Breast epithelium (tissue), 3 donors: ENCODE results near the gene UFD1.
"Not testable (repeated sequence)": the region's sequence is repeated elsewhere in the genome, so short reads cannot be mapped to it uniquely, and the experiment has no call there.

Experiments
- CTCF ChIP-seq, 3 donors: fragments of 450-650 bp; IDR thresholded peaks; one replicate each; pipeline ENCODE4 v1.5.1; 2016 to 2017; ENCODE audit warnings: antibody characterized with exemption in 3 of 3, mild to moderate bottlenecking in 3 of 3, moderate library complexity in 3 of 3
- POLR2A ChIP-seq: fragments of 450-650 bp; IDR thresholded peaks from one replicate; pipeline ENCODE4 v1.6.1; 2016; ENCODE audit warnings: antibody characterized with exemption, mild to moderate bottlenecking, moderate library complexity
- POLR2AphosphoS5 ChIP-seq, 3 donors: sonication (generic); formaldehyde crosslinking; IDR thresholded peaks; one replicate each; pipeline ENCODE4 v1.6.1; 2017; ENCODE audit warnings: antibody characterized with exemption in 3 of 3

- not testable (repeated sequence) for TF ChIP-seq POLR2AphosphoS5 (IDR thresholded peaks at IDR 0.05); POLR2A; CTCF (IDR thresholded peaks at IDR 0.05)
These were observed 42.4 kb downstream of the UFD1 start for GRCh38 chr22:19436444-19437161.
